ENCODE data around the gene P2RX3.

DNA sequence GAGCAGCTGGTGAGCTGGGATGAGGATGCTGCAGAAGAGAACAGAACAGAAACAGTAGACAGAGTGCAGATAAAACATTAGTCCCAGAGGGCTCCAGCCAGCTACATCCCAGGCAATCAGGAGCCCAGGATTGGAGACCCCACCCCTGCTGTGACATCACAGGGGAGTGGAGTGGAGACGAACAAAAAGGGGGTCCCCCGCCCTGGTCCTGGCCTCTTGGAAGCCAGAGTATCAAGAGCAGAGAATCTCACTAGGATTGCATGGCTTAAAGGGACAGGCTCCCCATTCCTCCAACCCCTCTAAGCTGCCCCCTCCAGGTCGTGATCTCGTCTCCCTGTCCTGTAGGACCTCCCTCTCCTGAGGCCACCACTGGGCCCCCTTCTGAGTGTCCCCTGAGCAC lies at the start of gene P2RX3:
- TF ChIP-seq POLR2AphosphoS5 (IDR thresholded peaks at IDR 0.05; ENCODE audit: low read depth, low read length) (no peak), TAF1 (IDR thresholded peaks at IDR 0.05; ENCODE audit: borderline replicate concordance, insufficient read depth, low read length) (no peak)
- TF ChIP-seq, protein P1, sequence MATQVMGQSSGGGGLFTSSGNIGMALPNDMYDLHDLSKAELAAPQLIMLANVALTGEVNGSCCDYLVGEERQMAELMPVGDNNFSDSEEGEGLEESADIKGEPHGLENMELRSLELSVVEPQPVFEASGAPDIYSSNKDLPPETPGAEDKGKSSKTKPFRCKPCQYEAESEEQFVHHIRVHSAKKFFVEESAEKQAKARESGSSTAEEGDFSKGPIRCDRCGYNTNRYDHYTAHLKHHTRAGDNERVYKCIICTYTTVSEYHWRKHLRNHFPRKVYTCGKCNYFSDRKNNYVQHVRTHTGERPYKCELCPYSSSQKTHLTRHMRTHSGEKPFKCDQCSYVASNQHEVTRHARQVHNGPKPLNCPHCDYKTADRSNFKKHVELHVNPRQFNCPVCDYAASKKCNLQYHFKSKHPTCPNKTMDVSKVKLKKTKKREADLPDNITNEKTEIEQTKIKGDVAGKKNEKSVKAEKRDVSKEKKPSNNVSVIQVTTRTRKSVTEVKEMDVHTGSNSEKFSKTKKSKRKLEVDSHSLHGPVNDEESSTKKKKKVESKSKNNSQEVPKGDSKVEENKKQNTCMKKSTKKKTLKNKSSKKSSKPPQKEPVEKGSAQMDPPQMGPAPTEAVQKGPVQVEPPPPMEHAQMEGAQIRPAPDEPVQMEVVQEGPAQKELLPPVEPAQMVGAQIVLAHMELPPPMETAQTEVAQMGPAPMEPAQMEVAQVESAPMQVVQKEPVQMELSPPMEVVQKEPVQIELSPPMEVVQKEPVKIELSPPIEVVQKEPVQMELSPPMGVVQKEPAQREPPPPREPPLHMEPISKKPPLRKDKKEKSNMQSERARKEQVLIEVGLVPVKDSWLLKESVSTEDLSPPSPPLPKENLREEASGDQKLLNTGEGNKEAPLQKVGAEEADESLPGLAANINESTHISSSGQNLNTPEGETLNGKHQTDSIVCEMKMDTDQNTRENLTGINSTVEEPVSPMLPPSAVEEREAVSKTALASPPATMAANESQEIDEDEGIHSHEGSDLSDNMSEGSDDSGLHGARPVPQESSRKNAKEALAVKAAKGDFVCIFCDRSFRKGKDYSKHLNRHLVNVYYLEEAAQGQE (IDR thresholded peaks at IDR 0.05; ENCODE audit: insufficient read depth in 1 of 2, low read depth in 2 of 2, low read length in 2 of 2) = no peak

All from PFSK-1 (cell line).